Measurements from ENCODE around the gene TFRC. TPM values are rescaled to one million over a fixed set of nuclear protein-coding genes. Genes with fewer than 3 reads are reported as not detected.

The TFRC gene
- total RNA-seq, 1 experiment from 2014 or later = 261 TPM

DNA sequence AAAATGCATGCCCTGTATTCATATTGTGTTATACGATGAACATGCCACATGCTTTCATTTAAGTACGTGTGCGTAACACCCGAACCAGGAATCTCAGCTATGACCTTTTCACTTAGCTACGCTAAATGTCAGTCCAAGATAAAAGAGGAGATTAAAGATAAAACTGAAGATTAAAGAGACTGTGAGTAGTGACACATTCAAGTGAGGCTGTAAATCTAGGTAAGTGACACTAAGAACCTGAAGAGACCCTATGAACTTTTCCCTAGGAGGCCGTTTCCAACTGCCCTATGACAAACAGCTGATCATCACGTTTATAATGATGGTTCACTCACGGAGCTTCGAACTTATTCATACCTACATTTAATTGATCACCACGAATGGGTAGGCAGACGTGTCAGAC lies 32.2 kb downstream of the TFRC start:
- no peak overlapping the region for H2AFZ ChIP-seq (ENCODE audit: low read depth, low read length, poor library complexity, severe bottlenecking)
- no TSS peak for BruUV-seq (replicated peaks)
- ATAC-seq (no peak), DNase-seq (ENCODE audit: low read depth, low spot score) (no peak)
- ChIA-PET POLR2A (no interaction called here), RAD21 (ENCODE audit: low non-redundant PET in 1 of 2, low total read pairs in 2 of 2, uncharacterized antibody in 2 of 2, unreplicated experiment in 2 of 2) (no interaction called here), CTCF (no interaction called here)
- H3K36me3 ChIP-seq (ENCODE audit: control insufficient read depth in 1 of 2, insufficient read depth in 2 of 2, low read length in 2 of 2) = peaks cover 40 to 52% of the 10 kb centered on the region in 2 experiments
- H3K4me2 ChIP-seq (ENCODE audit: low read length) = no peak overlapping the region
- H3K79me2 ChIP-seq (ENCODE audit: insufficient read depth, low read length) = peaks cover 10% of the 10 kb centered on the region
- TF ChIP-seq ZNF274 (IDR thresholded peaks at IDR 0.05; ENCODE audit: low read depth, low read length) (no peak), POLR2AphosphoS5 (IDR thresholded peaks at IDR 0.05; ENCODE audit: low read depth, low read length) (0 out of 2 replicates have a peak, but pooled peaks have one; percentile 3), FOSL1 (IDR thresholded peaks at IDR 0.05; ENCODE audit: low read depth) (no peak)
- no peak overlapping the region for H3K27ac ChIP-seq (ENCODE audit: low read depth, low read length)
- H3K9me2 ChIP-seq (ENCODE audit: insufficient read depth) = no peaks in the 10 kb centered on the region
- no peaks in the 10 kb centered on the region for H3K4me1 ChIP-seq (ENCODE audit: control insufficient read depth in 1 of 2, insufficient read depth in 2 of 2, low read length in 2 of 2)
- H4K20me1 ChIP-seq (ENCODE audit: insufficient read depth) = no peaks in the 10 kb centered on the region; the same call in 1 of the 2 replicates
- H3K9me3 ChIP-seq (ENCODE audit: control insufficient read depth in 1 of 2, insufficient read depth in 1 of 2, low read depth in 1 of 2, low read length in 2 of 2) = no peaks in the 10 kb centered on the region
- no peak overlapping the region for H3K4me3 ChIP-seq (replicated peaks in 1 of 2; ENCODE audit: low read depth in 1 of 2, low read length in 2 of 2)
- H3K27me3 ChIP-seq (ENCODE audit: insufficient read depth, low read length) = no peaks in the 10 kb centered on the region
- no peak overlapping the region for H3K9ac ChIP-seq (ENCODE audit: low read length)
- intact Hi-C loops (cut with micrococcal nuclease) = no loop called here

DNA sequence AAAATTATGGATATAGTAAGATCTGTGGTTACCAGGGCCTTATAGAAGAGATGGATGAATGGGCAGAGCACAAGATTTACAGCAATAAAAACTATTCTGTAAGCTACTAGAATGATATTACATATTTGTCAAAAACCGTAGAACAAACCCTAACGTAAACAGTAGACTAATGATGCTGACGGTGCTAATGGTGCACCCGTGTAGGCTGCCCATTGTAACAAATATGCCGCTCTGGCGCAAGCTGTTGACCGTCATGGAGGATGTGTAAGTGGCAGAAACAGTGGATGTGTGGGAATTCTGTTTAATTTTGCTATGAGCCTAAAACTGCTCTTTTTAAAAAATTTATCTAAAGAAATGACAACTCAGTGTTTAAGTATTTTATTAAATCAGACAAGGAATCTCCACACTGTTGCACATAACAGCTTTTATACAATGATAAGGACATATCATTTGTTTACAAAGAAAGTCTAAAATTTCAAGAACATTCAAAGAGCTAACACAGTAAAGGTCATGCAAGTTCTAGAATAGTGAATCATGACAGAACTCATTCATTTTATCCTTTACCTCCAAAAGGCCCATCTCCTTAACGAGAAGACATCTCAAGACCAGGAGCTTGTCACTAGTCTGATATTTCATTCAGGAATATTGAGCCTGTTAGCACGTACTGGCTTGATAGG lies 32.8 kb downstream of the TFRC start:
- intact Hi-C loops (cut with micrococcal nuclease) = no loop called here
- ATAC-seq = no peak
- DNase-seq (ENCODE audit: low read depth, low spot score) = no peak
- Histone ChIP-seq H3K4me3 (replicated peaks in 1 of 2; ENCODE audit: low read depth in 1 of 2, low read length in 2 of 2) (no peak overlapping the region), H3K4me1 (ENCODE audit: control insufficient read depth in 1 of 2, insufficient read depth in 2 of 2, low read length in 2 of 2) (no peaks in the 10 kb centered on the region), H3K9me3 (ENCODE audit: control insufficient read depth in 1 of 2, insufficient read depth in 1 of 2, low read depth in 1 of 2, low read length in 2 of 2) (no peaks in the 10 kb centered on the region), H3K27me3 (ENCODE audit: insufficient read depth, low read length) (no peaks in the 10 kb centered on the region), H3K36me3 (ENCODE audit: control insufficient read depth in 1 of 2, insufficient read depth in 2 of 2, low read length in 2 of 2) (peaks cover 34 to 49% of the 10 kb centered on the region in 2 experiments), H3K9ac (ENCODE audit: low read length) (no peak overlapping the region), H3K4me2 (ENCODE audit: low read length) (no peak overlapping the region), H2AFZ (ENCODE audit: low read depth, low read length, poor library complexity, severe bottlenecking) (no peak overlapping the region), H4K20me1 (ENCODE audit: insufficient read depth) (no peaks in the 10 kb centered on the region; the same call in 1 of the 2 replicates), H3K27ac (ENCODE audit: low read depth, low read length) (no peak overlapping the region), H3K9me2 (ENCODE audit: insufficient read depth) (no peaks in the 10 kb centered on the region), H3K79me2 (ENCODE audit: insufficient read depth, low read length) (peaks cover 9% of the 10 kb centered on the region)
- no peak for TF ChIP-seq EZH2 (IDR thresholded peaks at IDR 0.05)
- no peak for TF ChIP-seq JUND (IDR thresholded peaks at IDR 0.05)
- no TSS peak for BruUV-seq (replicated peaks)
- ChIA-PET POLR2A (no interaction called here), CTCF (interaction anchor here (1.0 kb wide), 1 partner anchor 24 kb away, joined by 3 read pairs; no protein-coding TSS in a partner anchor), RAD21 (ENCODE audit: low non-redundant PET in 1 of 2, low total read pairs in 2 of 2, uncharacterized antibody in 2 of 2, unreplicated experiment in 2 of 2) (no interaction called here)
